ENCODE measurements around the gene YEATS2.

YEATS2 gene

DNA sequence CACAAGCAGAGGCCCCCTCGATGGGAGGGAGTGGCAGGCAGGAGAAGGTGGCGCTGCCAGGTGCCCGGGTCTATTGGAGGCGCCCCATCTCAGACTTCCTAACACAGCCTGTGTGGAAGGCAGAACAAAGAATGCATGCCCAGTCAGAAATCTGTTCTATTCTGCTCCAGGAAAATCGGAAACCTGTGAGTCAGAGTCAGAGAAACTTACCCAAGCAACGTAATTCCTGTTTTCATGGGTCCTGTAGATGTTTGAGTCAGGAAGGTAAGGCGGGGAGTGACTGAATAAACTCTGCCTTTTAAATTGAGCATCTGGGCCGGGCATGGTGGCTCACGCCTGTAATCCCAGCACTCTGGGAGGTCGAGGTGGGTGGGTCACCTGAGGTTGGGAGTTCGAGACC is 114.0 kb downstream of the YEATS2 start:
- DNase-seq (ENCODE audit: low read depth, low spot score), result no peak

DNA sequence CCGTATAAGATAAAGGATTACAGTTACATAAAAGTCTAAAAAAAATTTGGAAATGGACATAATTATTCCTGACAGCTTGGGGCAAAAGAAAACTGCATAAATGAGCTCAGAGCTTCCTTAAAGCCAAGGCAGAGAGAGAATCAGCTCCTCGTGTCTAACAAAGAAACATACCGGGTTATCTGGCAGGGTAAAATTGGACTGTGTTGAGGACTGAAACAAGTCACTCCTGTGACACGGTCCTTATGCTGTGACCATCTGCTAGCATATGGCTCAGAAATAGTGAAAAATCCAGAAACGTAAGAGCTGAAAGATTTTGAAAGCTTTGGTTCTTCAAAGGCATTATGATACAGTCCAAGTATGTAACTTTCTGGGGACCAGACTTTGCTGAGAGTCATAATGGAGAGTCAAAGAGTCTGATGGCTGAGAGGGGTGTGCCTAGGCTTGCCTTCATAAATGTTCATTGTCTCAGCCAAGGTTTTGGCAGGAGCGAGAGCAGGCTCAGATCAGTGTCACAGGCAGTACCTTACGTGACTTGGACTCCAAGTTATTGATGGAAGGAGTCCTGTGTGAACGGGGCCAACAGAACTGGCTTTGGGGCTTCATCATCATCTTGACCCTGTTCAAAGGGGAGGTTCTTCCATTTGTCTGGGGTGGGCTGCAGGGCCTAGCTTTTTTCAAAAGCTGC is 115.3 kb downstream of the YEATS2 start:
- DNase-seq (ENCODE audit: low read depth, low spot score), result no peak

DNA sequence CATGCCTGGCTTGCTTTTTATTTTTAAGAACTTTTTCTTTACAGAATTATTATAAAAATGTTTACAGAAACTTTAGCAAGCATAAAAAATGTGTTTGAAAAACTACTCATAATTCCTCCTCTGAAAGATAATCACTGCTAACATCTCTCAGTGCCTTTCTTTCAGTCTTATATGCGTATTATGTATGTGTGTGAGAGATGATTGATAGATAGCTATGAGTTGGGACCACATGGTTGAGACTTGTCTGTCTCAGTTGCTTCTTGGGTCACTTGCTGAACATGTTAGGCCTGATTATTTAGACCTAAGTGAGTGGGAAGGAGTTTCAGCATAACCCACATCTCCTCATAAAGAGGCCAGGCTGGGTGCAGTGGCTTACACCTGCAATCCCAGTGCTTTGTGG is 116.6 kb downstream of the YEATS2 start:
- DNase-seq (ENCODE audit: low read depth, low spot score), result no peak

DNA sequence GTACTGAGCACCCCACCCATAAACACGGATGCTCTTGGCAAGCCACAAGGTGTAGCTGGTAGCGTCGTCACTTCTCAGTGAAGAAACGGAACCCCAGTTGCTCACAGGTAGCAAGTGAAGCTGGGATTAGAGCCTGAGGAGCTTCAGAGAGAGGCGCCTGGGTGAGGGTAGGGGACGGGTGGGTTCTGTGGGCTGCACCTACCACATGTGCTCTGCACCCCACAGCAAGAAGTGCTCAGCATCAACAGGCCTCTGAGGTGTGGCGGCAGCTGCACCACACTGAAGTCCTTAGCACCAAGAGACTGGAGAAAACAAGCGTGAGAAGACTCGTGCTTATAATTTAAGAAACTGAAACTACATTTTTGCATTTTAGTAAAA is 118.0 kb downstream of the YEATS2 start:
- DNase-seq (ENCODE audit: low read depth, low spot score), result no peak

DNA sequence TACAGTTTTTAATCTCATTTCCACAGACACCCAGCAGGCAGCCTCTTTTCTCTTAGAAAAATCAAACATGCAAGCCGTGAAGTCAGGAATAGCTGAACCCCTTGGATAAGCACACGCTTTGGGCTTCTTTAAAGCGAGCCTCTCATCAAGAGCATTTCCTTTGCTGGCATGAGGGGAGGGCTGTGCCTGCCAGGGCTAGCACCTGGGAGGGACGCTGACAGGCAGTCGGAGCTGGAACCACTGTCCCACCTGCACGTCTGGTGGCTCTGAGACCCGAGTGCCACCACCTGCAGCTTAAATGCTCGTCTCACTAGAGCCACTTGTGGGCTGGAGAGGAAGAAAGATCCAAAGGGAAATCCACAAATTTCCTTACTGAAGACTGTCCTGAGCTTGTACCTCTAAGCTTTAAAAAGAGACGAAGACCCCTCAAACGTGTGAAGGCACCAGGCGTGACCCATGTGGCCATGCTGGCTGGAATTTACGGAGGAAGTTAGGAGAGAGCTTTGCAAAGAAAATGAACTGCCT is 118.4 kb downstream of the YEATS2 start:
- no peak for DNase-seq (ENCODE audit: low read depth, low spot score)

DNA sequence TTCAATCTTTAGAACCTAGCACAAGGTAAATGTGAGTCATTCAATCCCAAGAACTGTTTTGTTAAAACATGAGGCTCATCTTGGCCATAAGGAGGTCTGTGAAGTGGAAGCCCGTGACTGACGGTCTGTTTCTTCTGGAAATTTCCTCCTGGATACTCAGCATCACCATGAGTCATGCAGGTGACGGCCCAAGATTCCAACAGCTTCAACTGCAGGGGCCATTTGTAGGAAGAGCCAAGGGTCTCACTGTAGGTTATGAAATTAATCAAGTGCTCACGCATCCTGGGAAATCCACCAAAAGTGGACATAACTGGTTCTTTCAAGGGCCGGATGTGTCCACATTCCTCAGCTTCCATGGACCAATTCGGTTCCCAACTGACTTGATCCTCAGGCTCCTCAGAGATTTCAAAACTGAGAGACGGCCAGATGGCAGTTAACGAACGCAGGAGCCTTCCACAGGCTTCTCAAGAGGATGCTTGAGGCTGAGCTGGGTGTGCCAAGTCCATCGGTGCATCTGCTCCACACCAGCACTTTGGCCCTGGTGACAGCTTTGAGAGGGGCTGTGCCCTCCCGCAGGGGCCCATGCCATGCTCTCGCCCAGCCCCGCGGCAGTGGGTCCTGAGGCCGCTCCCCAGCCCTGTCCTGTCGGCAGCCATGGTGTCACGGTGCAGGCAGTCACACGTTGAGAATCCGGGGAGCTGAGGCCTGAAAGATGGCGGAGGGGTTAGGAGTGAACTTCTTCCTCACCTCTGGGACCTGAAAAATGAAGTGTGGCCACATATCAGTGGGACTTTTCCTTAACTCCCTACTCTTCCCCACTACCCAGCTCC is 119.3 kb downstream of the YEATS2 start:
- no peak for DNase-seq (ENCODE audit: low read depth, low spot score)

DNA sequence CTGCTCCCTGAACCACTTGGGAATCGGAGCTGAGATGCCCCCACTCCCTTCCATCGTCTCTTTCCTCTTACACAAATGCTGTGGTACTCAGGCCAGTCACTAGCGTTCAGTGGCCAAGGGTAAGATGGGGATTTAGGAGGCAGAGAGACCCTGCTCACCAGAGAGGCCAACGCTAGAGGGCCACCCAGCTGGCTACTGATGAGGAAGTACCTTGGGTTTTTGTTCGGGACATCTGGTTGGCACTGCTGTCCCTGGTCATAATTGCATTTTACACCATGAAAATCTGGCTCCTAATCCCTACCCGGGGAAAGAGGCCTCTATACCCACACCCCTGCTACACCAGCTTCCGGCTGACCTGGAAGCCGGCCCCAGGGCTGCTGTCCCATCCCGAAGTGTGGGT is 120.0 kb downstream of the YEATS2 start:
- DNase-seq (ENCODE audit: low read depth, low spot score), result no peak

DNA sequence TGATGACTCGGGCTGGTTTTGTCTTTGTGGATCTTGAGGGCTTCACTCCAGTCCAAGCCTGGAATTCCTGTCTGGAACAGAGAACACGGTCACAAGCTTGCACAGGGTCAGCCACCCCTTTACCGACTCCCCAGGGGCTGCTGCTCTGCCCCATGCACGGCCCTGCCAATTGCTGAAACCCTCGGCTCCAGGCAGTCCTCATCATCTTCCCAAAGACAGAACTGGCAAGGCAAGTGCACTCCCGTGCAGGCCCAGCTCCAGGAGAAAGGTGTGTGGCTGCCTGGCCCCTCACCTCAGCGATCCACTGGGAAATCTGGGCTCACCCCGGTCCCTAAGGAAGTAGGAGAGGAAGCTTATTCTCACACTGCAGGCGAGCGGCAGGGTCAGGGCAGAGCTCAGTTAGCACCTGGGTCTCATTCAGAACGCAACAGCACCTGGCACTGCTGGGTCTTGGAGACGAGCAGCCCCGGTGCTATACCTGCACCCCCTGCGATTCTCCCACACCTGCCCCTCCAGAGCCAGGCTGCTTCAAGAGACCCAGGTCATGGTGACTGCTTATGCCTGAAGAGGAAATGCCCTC is 120.5 kb downstream of the YEATS2 start:
- no peak for DNase-seq (ENCODE audit: low read depth, low spot score)

DNA sequence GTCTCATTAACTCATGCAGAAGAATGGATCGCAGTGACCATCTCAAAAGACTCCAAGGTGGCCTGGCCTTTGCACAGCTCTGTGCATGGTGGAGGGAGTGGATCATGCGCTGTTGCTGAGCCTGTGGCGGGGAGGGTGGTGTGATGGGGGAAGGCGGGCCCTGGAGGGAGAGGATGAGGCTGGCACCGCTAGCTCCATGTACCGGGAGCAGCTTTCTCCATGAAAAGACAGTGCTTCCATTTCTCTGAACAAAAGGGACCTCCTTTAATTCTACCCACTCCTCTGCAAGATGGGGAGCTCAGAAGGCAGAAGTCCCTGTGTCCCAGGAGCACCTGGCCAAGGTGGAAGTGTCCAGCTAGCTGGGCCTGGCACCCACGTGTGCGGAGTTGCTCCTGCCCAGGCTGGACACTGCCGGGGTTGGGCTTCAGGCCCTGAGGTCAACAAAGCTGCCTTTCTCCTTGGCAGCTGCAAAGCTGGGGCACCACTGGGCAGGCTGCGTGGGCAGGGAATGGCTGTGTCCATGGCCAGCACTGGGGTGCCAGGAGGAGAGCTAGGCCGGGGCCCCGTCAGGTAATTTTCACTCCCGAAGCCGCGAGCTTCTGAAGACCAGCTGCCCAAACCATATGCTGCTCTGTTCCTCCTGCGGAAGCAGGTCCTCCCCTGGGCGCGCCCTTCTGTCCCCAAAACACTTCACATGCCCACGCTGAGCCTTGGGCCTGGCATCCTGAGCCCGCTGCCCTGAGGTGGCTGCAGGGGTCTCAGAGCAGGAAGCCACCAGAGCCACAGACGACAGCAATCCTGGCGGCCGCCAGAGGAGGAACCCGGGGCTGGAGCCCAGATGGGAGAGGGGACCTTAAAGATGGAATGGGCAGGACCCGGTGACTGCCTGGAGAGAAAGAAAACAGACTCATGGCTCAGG is 121.4 kb downstream of the YEATS2 start:
- no peak for DNase-seq (ENCODE audit: low read depth, low spot score)

DNA sequence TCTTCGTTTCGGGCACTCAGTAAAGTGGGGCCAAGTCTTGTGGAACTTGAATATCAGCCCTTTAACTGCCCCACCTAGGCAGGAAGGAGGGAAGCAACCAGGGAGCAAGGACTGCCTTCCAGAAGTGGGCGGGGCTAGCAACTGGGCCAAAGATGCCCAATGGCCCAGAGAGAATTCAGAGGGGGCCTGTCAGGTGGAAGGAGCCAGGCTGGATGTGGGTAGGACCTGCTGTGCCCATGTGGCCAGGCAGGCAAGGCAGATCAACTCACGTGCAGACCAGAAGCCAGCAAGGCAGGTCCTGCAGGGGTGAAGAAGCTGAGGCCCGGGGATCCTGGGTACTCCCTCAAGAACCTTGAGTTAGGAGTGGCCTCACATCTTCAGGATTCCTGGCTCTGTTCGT is 122.2 kb downstream of the YEATS2 start:
- no peak for DNase-seq (ENCODE audit: low read depth, low spot score)

DNA sequence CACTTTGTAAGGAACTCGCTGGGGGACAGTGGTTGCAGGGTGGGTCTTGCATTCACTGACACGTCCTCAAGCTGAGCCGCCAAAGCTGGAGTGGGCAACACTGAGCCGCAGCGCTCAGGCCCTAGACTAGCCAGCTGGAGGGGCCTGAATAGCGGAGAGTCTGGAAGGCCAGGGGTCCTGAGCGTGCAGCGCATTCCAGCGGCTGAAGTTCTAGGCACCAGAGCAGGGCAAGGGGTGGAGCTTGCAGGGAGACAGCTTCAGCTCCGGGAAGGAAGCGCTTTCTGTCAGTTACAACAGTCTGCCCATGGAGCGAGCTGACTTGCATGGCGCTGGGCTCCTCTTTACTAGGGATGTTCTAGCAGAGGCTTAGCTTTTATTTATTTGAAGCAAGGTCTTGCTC is 125.0 kb downstream of the YEATS2 start:
- DNase-seq (ENCODE audit: low read depth, low spot score), result no peak

DNA sequence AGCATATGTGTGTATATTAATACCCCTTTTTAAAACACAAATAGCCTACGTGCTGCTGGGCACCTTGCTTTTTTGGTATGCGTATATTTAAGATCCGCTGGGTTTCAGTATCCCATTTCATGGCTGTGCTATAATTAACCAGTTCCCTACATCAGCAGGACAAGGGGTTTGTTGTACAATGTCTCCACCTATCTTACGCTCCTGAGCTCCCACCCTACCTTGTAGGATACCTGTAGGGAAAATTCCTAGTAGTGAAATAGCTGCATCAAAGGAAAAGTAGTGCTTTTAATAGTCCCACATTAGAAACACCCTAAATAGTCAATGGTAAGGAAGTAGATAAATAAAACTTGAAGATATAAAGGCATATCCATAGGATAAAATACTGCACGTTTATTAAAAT is 126.4 kb downstream of the YEATS2 start:
- DNase-seq (ENCODE audit: low read depth, low spot score), result no peak

DNA sequence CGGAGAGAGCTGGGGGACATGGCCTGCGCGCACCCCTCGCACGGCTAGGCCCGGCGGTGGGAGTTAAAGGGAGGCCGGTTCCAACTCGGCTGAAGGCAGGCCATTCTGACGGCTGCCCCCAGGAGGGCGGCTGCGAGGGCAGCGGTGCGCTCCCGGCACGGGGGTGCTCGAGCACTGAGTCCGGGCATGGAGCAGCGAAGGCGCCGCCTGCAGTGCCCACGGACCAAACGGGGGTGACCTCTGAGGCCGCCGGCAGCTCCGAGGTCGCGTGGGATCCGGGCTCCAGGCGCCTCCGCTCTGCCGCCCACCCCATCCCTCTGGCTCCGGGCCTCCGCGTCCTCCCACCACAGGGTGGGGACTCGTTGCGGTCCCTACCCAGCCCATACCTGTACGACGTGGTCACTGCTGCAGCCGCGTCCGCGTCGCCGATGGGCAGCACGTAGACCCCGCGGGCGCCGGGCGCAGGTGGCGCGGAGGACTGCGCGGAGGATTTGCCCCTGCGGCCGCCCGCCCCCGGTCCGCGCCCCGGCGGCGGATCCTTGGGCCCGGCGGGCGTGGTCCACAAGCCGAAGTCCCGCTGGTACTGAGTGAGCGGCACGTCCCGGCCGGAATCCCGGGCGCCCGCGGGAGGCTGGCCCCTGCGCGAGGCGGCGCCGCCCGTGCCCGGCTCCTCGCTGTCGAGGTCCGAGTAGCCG is 127.3 kb downstream of the YEATS2 start:
- no peak for DNase-seq (ENCODE audit: low read depth, low spot score)

DNA sequence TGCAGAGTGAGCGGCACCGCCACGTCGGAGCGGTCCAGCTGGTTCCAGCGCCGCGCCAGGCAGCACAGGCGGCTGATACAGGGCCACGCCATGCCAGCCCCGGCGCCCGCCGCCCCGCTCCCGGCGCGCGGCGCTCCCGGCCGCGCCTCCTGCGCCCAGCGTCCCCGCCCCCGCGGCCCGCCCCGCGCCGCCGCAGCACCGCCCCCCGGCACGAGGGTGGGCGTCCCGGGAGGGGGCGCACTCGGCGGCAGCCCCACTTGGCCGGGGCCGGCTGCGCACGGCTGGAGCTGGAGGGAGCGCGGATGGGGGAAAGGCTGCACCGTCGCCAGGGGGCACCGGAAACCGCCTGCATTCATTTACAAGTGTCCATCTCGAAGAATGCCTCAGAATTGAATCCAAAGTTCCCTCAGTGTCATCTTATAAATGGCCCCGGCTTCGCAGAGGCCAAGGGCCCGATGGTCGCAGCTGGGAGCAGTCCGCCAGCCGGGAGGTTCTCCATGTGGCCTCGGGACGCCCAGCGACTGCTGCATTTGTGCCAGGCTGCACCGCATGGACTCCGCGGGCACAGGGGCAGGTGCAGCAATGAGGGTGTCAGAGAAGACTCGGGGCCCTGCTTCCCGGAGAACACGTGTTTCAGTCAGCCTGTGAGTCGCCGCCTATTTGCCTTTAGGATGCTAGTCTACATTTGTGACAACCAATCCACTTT is 128.0 kb downstream of the YEATS2 start, which contains the start of gene MAP6D1:
TSS of gene MAP6D1 (minus strand) at position 122 of the 706 bp plus-strand sequence. CDS start at position 92, 30 bp downstream.
- no peak for DNase-seq (ENCODE audit: low read depth, low spot score)

DNA sequence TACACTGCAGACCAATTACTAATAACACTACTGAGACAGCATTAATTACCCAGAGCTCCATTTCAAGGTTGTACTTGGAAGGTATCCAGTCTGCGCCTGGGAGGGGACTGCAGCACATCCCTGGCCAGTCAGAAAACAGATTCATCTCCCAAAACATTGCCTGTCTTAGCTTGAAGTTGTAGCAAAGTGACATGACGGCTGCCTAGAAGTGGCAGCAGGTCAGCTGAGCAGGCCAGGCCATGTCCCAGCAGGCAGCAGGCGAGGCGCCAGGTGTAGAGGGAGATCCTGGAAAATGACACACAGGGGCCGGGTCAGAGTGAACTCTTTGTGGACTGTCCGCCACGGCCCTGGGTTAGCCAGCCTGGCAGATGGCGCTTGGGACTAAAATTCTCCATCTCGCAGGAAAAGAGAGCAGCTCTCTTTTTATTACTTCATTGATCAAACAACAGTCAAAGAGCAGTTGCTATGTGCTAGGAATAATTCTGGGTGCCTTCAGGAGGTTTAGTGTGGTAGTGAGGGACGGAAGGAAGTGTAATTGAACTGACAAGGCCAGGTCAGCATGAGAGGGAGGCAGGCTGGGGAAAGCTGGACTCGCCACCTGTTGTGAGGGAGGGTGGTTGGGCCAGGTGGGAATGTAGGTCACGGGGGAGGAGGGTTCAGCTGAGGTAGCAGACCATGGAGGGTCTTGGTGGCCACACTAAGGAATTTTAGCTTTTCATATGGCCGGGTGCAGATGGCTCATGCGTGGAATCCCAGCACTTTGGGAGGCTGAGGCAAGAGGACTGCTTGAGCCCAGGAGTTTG is 129.1 kb downstream of the YEATS2 start:
- DNase-seq (ENCODE audit: low read depth, low spot score), result no peak

DNA sequence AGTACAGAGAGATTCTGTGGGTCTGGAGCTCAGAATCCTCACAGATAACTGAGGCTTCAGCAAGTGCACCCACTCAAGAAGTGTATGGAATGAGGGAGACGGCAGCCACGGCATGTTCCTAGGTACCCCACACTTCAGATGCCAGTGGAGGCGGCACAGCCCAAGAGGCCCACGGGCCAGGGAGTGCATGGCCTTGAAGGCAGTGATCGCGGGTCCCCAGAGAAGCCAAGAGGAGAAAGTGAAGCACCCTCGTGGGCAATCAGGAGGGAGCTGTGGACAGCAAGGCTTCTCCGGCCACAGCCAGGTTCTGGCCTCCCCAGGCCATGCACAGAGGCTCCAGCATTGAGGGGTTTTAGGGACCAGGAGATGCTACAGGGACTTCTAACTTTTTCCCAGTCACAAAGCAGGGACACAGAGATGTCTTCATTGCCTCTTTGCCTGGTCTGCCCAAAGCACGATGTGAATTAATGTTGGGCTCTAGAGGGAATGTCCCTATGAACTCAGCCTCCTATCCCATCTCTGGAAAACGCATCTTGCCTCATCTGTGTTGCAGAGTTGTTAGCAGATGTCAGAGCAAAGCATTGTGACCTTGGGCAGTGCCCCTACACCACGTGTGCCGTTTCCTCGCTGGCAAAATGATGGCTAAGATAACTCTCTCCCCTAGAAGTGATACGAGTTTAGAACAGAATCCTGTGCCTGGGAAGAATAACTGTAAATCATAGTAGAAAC is 130.4 kb downstream of the YEATS2 start:
- DNase-seq (ENCODE audit: low read depth, low spot score), result no peak

DNA sequence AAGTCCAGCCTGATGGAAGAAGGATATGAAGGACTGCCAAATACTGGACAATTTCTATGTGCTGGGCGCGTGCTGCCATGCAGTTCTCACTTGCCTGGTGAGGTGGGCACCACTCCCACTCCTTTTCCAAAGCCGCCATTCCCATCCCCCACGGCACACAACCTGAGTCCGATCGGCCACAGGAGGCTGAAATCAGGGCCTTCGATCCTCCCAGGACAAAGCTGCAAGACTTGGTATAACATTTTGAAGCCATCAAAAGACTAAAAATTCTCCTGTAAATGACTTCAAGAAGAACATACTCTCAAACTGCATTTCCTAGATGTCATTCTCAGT is 130.9 kb downstream of the YEATS2 start:
- no peak for DNase-seq (ENCODE audit: low read depth, low spot score)

DNA sequence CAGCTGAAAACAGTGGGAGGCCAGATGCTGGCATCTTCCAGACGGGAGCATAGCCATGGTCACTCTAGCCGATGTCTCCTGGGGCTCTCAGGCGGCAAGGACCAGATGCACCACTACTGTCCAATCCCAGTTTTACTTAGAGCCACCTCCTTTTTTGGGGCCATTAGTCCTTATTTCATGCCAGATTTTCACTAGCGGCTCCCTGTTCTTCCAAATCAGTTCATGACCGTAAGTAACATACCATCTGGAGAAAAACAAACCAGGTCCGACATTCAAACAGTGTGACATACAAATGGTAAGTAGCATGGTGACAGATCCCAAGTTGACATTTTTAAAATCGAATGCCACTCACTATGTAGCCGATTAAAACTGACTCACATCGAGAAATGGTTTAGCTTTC is 131.9 kb downstream of the YEATS2 start:
- DNase-seq (ENCODE audit: low read depth, low spot score), result no peak

DNA sequence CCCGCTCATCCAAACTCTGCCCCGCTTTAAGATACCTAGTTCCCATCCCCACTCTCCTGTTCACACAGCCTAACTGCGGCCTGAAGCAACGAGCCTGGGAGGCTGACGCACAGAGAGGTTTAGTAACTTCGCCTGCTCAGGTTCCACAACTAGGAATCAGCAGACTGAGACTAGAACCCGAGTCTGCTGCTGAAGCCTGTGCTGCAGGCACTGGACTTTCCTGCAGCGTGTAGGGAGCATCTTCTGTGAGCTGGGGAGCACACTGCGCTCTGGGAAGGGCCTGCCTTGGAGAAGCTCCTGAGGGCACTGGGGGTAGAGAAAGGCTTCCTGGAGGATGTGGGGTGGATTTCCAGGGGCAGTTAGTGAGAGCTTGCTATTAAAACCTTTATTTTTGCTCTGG is 132.6 kb downstream of the YEATS2 start:
- DNase-seq (ENCODE audit: low read depth, low spot score), result no peak
